HG03439 (cell line): ENCODE results near the gene GH1.
"Not testable (repeated sequence)": the region's sequence is repeated elsewhere in the genome, so short reads cannot be mapped to it uniquely, and the experiment has no call there.

Source experiments
- ATAC-seq: cut with Tn5 transposase; IDR thresholded peaks from one replicate; pipeline ENCODE4 v1.9.1; 2021; ENCODE audit warnings: mild to moderate bottlenecking, moderate library complexity; ENCODE audit not compliant: unreplicated experiment

GH1 gene

GRCh38 chr17:63901971-63902370 is 16.7 kb downstream of the GH1 start:
- ATAC-seq: not testable (repeated sequence)

DNA sequence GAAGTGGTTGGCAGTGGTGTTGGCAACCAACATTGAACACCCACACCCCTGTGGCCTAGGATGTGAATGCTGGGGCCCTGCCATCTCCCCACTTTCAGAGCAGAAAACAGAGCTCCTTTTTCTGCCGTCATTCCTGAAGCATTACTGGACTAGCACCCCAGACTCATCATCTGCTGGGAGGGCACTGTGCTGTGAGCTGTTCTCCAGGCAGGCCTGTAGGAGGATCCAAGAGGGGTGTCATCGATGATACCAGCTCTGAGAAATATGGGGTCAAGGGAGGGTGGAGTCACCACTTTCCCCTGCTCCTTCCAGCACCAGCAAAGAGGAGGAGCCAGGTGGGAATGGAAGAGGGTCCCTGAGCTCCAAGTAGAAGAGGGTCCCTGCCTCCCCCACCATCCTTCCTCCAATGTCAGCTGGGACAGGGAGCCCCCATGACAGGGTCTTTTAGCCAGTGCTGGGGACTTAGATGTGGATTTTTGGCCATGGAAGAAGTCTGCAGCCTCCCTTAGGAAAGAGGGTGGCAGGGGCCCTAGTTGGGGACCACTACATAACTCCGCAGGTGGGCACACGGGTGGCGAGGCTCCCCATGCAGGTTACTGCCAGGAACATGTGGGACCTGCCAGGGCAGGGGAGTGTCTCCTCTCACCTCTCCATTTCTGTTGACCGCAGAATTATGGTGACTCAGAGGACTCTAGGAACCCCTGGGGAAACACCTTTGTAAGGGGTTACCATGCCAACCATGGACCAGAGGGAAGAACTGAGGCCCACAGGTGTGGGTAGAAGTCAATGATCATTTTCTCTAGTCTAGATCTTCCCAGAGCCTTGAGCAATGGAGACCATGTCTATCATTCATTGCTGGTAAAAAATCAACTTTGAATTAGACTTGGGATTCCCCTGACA is 19.5 kb downstream of the GH1 start:
- not testable (repeated sequence) for ATAC-seq

- ATAC-seq: not testable (repeated sequence)
Observed at GRCh38 chr17:63896524-63897354, 21.9 kb downstream of the GH1 start, which contains the start of gene CSH1. CSH1 (minus strand) TSS chr17:63896574; CDS start chr17:63896511, 63 bp downstream.

DNA sequence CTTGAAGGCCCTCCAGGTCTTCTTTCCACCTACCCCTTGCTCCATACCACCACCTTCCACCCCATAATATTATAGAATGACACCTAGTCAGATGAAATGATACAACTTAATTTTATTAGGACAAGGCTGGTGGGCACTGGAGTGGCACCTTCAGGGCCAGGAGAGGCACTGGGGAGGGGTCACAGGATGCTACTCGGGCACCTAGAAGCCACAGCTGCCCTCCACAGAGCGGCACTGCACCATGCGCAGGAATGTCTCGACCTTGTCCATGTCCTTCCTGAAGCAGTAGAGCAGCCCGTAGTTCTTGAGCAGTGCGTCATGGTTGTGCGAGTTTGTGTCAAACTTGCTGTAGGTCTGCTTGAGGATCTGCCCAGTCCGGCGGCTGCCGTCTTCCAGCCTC is 23.8 kb downstream of the GH1 start:
- not testable (repeated sequence) for ATAC-seq

DNA sequence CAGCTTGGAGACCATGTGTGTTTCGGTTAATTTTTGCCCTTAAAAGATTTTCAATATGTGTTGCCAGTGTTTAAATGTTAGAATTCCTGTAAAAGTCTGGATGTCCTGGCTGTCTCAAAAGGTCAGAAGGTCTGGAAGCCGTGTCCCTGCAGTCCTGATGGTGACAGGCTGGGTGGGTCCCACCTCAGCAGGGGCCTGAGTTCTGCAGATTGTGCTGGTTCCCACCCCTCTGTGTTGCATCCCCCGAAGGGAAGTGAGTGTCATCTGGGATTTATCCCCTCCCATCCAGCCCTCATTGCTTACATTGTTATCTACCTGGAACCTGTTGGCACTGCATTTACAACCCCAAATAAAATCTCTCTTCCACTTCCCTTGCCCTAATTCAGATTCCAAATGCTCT is 24.6 kb downstream of the GH1 start:
- not testable (repeated sequence) for ATAC-seq

DNA sequence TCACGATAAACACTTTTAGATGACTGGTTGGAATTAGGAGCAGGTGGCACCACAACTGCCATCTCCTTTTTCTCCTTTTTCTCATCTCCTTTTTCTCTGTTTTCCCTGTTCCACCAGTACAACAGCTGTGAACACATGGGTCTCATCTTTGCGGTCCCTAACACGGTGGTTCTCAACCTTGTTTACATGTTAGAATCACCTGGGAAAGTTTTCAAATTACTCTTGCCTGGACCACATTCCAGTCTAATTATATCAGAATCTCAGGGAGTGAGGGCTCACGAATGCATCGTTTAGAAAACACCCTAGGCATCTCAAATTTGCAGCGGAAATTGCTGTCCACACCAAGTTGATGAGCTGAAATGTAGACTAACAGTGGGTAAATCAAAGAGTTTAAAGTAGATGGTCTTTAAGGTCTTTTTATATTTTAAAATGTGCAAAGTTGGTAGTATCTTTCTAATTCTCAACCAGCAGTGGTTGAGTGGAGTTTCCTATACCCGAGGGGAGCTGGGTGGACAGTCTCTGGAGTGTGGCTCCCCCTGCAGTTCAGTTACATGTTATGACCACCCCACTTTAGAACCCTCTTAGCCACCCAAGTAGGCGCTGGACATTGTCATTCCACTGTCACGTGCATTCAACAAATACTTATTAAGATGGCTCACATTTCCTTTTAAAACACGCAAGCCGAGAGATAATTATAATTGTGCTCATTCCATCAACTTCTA is 26.2 kb downstream of the GH1 start:
- not testable (repeated sequence) for ATAC-seq

GRCh38 chr17:63889026-63889848 is 29.4 kb downstream of the GH1 start:
- not testable (repeated sequence) for ATAC-seq

DNA sequence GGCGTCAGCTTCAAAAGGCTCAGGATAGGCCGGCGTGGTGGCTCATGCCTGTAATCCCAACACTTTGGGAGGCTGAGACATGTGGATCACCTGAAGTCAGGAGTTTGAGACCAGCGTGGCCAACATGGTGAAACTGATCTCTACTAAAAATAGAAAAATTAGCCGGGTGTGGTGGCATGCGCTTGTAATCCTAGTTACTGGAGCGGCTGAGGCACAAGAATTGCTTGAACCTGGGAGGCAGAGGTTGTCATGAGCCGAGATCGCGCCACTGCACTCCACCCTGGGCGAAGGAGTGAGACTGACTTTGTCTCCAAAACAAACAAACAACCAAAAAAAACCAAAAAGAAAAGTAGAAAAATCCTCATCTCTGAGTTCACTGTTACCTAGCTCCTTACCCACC is 33.5 kb downstream of the GH1 start:
- not testable (repeated sequence) for ATAC-seq

GRCh38 chr17:63882626-63883126 is 36.0 kb downstream of the GH1 start:
- ATAC-seq: not testable (repeated sequence)

GRCh38 chr17:63881935-63882601 is 36.6 kb downstream of the GH1 start, which contains the start of gene GH2:
GH2 (minus strand) TSS chr17:63881944; CDS start chr17:63881801, 143 bp downstream.
- no peak for ATAC-seq

DNA sequence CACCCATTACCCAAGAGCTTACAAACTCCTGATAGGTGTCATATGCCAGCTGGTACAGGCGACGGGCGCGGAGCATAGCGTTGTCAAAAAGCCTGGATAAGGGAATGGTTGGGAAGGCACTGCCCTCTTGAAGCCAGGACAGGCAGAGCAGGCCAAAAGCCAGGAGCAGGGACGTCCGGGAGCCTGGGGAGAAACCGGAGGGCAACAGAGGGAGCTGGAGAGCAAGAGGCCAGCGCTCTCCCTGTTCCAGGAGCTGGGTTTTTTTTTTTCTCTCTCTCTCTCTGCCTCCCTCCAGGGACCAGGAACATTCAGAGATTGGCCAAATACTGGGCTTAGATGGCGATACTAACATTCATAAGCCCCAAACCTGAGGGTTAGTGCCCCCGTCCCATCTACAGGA is 37.3 kb downstream of the GH1 start:
- not testable (repeated sequence) for ATAC-seq

DNA sequence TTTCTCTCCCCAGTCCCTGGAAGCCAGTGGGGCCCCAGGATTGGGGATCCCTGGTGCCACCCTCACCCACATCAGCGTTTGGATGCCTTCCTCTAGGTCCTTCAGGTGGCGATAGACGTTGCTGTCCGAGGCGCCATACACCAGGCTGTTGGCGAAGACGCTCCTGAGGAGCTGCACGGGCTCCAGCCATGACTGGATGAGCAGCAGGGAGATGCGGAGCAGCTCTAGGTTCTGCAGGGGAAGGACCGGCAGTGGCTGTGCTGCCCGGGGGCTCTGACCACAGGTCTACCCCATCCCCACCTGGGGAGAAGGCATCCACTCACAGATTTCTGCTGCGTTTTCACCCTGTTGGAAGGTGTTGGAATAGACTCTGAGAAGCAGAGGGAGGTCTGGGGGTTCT is 37.9 kb downstream of the GH1 start:
- no peak for ATAC-seq

- ATAC-seq: not testable (repeated sequence)
Observed at GRCh38 chr17:63878413-63878812, 40.2 kb downstream of the GH1 start.

- not testable (repeated sequence) for ATAC-seq
Observed at GRCh38 chr17:63874693-63875092, 43.9 kb downstream of the GH1 start.

GRCh38 chr17:63874061-63874626 is 44.5 kb downstream of the GH1 start:
- ATAC-seq: not testable (repeated sequence)

DNA sequence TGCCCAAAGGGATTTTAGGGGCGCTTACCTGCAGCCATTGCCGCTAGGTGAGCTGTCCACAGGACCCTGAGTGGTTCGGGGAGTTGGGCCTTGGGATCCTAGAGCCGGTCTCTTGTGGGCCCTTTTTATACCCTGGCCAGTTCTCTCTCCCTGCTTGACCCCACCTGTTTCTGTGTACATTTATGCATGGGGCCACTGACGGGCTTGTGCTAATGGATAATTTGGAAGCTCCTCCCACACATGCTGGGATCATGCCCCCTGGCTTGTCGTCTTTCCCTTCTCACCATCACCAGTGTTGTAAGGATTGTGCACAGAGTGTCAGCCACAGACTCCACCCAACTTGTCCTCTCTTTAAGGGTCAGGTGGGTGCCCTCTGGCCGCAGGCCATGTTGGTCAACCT is 45.1 kb downstream of the GH1 start, which contains the start of gene CSH2:
CSH2 (minus strand) TSS at position 101 of the 400 bp plus-strand sequence; CDS start at position 38, 63 bp downstream.
- ATAC-seq: not testable (repeated sequence)

- not testable (repeated sequence) for ATAC-seq
Observed at GRCh38 chr17:63871646-63872365, 46.8 kb downstream of the GH1 start.

DNA sequence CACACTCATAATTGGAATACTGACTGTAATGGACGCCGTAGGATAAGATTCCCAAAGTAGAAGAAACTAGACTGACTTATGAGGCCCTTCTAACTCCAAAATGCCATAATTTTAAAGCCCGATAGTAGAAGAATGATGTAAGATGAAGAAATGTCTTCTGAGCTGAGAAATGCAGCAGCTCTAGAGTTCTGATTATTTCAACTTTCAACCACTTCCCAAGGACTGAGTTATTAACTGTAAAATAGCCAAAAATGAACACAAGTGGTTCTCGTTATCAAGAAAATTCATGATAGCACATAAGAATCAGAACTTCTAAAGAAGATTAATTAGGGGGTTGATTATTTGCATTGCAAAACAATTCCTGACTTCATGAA is 48.4 kb downstream of the GH1 start:
- ATAC-seq: not testable (repeated sequence)
